Activated CD4-positive, alpha-beta T cell treated with anti-CD3 and anti-CD28 coated beads, Interleukin-2, Interleukin-6, amounts not matched to agents 100 ng/mL and 50 ng/mL, durations not matched to agents 16 hours and 8 hours (primary cell): ENCODE measurements around the gene TRIP4.
A peak's percentile ranks its signal among the peaks of the same experiment; 100 is the strongest.
"Not testable (repeated sequence)": the region's sequence is repeated elsewhere in the genome, so short reads cannot be mapped to it uniquely, and the experiment has no call there.

Experiments used
- DNase-seq: peaks from one replicate; pipeline ENCODE4 v3.0.0-alpha.2; 2020

TRIP4 gene

DNA sequence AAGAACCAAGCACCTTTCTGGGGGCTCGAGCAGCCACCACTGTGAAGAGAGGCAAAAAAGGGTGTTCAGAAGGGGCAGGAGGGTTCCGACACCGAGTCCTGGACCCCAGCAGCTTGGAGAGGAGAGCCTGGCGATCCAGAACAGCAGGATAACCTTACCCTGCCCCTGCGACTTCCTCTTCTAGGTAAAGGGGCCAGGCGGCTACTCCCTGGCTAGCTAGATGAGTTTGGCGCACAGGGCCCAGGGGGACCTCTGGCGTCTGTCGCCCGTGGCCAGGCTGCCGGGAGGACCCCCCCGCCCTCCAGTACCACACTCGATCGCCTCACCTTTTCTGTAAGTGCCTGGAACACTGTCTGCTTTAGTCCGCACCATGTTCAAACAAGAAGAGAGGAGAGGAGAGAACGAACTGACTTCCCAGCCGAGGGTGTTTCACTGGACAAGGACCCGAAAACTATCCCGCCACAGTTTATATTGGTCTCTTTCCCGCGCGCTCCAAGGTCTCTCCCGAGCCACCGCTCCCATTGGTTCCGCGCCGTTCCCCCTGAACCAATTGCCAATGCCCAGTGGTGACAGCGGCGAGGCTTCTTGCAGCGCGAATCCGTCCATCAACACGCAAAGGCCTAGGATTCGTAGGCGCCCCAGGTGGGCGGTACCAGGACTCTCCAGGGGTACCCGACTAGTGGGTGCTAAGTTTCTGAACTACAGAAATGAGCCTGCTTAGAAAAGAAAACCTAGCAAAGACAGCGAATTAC lies 6.5 kb upstream of the TRIP4 start, which contains the start of gene PCLAF:
PCLAF (minus strand) TSS at position 442 of the 752 bp plus-strand sequence; CDS start at position 372, 70 bp downstream.
- peak; percentile 99 for DNase-seq

DNA sequence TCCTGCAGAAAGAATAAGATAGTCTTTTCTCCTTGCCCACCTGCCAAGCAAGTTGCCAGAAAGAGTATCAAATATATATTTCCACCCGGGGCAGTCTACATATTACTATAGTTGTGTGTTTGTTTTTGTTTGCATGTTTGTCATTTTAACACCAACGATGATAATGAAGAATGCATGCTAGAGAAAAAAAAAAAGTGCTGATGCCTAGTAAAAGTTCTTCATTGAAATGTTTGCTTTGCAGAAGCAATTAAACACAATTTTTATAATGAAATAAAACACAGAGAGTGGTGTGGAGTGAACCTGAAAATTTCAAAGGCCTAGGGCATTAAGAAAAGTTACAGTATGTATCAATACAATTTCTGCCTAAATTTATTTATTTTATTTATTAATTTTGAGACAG lies 3.9 kb upstream of the TRIP4 start:
- DNase-seq = no peak

DNA sequence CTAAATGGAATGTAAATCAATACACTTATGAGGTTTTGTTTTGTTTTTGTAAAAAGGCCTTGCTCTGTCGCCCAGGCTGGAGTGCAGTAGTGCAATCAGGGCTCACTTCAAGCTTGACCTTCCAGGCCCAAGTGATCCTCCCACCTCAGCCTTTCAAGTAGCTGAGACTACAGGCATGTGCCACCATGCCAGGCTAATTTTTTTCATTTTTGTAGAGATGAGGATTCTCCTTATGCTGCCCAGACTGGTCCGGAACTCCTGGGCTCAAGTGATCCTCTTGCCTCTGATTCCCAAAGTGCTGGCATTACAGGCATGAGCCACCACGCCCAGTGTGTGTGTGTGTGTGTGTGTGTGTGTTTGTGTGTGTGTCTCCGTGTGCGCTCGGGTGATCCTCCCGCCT lies 1.3 kb upstream of the TRIP4 start:
- DNase-seq = no peak

DNA sequence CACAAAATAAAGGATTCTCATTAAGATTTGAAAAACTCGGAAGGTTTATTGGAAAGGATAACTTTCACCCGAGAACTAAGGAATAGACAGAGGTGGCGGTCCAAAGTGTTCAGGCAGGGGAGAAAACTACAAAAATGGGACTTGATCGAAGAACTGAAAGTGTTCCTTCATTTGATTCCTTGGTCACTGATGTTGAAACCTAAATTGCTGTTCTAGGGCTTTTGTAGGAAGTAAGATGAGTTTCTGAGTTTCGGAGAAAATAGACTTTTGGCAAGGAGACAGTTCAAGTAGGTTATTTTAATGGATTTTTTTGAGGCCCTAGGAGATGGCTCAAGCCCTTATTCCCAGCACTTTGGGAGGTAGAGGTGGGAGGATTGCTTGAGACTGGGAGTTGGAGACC lies 1.4 kb downstream of the TRIP4 start:
- no peak for DNase-seq

DNA sequence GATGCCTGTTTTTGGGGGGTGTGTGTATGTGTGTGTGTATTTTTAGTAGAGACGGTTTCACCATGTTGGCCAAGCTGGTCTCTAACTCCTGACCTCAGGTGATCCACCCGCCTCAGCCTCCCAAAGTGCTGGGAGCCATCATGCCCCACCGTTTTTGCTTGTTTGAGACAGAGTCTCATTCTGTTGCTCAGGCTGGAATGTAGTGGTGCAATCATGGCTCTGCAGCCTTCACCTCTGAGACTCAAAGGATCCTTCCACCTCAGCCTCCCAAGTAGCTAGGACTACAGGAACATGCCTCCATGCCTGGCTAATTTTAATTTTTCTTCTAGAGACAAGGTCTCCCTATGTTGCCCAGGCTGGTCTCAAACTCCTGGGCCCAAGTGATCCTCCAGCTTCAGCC lies 4.8 kb downstream of the TRIP4 start:
- DNase-seq = not testable (repeated sequence)

DNA sequence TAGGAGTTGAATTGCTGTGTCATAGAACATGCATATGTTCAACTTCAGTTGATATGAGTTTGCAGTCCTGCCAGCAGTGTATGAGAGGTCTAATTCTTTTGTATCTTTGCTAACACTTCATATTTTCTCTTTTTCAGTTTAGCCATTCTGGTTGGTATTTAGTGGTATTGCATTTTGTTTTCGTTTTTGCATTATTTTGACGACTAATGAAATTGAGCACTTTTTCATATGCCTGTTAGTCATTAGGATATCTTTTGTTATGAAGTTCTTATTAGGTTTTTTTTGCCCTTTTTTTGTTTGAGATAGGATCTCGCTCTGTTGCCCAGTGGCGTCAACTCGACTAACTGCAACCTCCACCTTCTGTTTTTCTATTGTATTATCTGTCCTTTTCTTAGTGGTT lies 9.2 kb downstream of the TRIP4 start:
- no peak for DNase-seq

DNA sequence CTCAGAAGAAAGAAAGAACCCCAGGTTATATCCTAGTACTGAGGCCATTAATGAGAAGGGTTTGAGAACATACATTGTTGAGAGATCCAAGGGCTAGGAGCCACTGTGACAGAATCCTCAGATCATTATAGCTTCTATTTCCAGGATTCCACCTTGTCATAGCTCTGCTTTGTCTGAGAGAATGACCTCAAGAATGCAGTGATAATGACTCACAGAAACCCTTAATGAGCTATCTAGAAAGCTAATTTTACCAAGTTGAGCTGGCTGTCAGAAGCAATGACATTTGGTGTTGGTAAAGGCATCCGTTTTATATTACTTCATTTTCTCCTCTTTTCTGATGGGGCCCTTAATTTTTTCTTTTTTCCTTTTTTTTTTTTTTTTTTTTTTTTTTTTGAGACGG lies 10.9 kb downstream of the TRIP4 start:
- DNase-seq = no peak

DNA sequence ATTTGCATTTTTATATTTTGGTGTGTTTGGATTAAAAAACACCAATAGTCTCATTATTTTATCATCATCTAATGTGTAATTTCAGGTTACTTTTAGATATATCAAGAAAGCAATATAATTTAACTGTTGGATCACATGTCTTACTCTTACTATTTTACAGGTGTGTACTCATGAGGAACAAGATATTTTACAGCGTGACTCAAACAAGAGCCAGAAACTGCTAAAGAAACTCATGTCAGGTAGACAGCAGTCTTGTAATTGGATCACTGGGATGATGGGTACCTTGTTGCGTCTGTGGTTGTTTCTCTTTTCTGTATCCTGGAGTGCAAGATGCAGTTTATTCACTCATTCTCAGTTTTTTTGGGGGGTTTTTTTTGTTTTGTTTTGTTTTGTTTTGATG lies 12.9 kb downstream of the TRIP4 start:
- no peak for DNase-seq

DNA sequence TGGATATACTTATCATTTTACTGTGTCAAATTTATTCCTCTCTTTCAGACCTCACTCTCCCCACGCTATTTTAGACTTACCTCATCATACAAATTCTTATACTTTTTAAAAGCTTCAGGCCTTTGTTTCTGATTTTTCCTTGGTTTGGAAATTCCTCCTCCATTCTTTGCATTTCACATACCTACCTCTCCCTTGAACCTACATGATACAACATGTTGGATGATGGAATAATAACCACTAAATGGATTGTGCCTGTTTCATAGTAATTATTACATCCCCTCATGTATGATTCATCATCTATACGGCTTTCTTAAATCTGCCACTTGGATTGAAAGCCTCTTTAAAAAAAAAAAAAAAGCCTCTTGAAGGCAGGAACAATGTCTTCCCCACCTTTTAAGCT lies 24.6 kb downstream of the TRIP4 start:
- DNase-seq = no peak

DNA sequence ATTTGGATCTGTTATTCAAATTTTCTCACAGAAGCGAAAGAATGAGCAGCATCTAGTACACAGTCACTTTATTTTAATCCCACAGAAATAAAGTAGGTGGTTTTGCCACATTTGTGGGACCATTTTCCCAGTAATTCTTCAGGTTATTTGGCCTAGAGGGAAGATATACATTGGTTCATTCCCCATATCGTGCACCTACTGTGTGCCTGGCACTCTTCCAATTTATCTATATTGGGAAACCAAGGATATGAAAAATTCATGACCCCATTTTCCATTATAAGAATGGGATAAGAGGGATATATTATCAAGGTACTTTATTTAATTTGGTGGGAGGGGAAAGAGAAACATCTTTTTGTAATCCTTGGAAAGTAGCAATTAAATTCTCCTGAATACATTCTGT lies 35.1 kb downstream of the TRIP4 start:
- DNase-seq = no peak

DNA sequence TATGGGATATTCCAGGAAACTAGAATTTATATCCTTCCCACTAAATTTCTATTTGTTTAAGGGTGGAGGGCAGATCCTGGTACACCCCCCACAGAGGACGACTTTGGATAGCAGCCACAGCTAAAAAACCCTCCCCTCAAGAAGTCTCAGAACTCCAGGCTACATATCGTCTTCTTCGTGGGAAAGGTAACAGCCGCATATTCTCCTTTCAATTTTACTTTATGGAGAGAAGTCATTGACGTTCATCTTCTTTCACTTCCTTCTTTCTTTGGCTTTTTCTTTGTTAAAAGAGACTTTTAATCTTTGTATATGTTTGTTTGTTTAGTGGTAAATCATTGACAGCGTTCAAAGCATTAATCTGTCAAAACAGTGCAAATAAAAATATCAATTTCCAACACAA lies 36.3 kb downstream of the TRIP4 start:
- no peak for DNase-seq

DNA sequence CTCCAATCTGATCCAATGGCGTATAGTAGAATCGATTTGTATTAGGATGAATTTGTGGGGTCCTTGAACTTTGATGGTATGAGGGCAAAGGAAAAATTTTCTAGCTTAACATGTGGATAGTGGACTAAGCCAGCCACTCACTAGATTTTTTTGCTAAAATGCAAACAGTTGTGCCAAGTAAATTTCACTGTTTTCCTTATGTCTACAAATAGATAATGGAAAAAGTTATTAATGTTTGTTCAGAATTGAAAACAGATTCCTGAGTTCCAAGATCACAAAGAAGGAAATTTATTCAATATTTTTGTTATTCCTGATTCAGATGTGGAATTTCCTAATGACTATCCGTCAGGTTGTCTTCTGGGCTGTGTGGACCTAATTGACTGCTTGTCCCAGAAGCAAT lies 37.6 kb downstream of the TRIP4 start:
- no peak for DNase-seq

DNA sequence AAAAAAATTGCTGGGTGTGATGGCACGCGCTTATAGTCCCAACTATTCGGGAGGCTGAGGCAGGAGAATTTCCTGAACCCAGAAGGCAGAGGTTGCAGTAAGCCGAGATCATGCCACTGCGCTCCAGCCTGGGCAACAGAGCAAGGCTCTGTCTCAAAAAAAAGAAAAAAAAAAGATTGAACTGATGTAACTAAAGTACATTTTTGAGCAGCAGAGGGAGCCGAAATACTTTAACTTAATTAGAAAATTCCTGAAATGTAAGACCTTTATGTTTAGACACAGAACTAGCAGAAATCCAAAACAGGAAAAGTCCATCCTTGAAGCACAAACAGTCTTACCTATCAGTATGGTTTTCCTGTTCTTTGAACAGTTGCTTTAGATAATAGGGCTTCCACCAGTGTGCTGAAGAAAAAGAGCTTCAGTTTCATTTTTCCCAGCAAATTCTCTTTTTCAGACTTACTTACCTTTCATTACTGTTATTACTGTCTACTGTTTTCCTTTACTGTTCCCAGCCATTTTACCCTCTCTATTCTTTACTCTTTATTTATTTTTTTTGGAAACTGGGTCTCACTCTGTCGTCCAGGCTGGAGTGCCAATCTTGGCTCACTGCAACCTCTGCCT lies 39.3 kb downstream of the TRIP4 start:
- no peak for DNase-seq

DNA sequence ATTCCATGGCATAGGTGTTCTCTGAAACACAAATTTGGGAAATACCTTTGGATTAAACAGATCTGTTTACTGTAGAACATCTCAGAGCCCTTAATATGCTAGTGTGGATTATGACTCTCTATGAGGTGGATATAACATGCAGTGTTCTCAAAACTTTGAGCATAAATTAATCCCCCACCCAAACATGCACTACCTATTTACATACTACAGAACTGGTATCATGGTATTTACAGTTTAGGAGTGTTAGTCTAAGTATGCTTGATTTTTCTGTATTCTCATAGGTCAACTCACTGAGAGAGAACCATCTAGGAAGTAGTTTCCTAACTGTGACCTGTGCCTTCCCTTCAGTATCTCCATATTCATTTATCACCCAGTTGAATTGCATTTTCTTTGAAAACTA lies 41.8 kb downstream of the TRIP4 start:
- DNase-seq = peak; percentile 17

DNA sequence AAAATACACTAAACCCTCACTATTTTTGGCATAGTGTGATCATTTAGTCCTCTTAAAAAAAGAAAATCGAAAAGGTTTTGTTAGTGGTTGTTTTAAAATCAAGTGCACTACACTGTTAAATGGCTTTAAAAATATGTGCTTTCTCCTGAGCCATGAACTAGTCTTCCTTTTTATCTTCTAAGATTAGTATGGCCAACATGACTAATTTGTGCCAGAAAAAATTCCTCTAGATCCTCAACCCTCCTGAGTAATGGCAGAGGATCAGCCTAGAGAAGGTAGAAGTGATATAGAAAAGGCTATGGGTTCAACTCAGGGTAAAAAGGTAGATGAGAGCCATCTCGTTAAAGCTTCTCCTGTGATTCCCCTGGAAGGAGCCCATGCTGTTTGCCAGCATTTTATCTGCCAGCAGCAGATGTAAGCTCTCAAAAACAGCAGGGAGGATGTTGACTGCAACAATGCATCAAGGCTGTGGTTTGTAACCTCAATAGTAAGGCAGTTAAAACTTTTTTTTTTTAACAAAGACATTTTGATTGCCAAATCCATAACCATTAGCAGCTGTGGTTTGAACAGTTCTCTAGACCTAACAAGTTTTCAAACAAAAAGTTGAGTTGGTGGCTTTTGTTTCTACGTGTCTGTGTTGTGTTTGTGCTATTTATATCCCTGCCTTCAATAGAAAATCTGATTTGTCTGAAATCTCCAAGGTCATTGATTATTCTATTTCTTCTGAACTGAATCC lies 42.5 kb downstream of the TRIP4 start:
- DNase-seq = peak; percentile 66

DNA sequence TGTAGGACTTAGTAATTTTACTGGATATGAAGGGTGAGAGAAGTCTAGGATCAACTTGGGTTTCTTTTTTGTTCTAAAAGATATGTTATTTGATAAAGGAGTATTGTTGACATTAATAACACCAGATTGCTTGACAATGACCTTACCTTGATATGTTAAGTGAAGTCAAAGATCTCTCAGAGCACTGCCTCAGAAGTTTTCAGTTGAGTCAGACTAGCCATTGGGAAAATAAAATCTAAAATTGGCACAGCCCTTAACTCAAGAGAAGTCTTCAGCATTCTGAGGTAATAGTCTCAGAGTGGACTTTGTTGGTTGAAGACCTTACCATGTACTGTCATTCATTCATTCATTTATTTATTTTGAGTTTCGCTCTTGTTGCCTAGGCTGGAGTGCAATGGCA lies 50.3 kb downstream of the TRIP4 start:
- no peak for DNase-seq

DNA sequence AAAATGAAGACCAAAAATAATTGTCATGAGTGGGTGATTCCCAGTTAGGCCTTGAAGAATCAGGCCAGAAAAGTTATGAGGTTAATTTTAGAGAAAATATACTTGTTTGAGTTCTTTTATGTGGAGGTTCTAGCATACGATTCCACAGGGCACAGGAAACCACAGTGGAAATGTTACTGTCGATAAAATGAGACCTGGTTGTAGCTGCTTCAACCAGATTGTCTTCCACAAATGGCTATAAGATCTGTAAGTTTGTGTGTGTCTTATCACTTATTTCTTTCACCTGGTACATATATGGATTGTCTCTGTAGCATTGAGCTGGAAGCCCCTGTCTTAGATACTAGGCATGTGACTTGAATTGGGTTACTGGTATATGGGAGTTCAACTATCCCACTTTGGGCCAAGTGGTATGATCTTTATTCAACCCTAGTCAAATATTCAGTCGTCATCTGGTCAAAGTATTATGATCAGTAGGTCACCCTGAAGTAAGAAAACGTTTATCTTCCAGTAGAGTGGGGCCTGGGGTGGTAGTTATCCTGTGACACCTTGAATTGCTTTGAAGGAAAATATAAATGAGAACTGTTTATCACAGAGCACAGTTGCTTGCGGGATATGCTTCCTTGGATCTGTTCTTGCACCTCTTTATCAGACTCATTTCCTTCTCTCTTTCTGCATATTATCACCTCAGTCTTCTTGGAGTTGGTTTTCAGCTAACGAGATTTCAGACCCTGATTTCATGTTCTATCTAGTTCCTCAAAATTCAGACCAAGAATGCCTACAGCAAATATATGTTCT lies 51.2 kb downstream of the TRIP4 start:
- DNase-seq = no peak

DNA sequence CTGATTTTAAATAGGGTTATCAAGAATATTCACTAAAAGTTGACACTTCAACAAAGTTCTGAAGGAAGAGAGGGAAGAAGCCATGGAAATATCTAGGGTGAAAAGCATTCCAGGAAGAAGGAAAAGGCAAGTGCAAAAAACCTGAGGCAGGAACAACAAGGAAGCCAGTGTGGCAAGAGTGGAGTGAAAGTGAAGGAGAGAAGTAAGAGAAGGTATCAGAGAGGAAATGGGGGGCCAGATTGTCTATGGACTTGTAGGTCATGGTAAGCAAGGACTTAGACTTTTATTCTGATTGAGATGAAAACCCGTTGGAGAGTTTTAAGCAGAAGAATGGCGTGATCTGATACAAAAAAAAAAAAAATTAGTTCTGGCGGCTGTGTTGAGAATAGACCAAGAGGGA lies 54.2 kb downstream of the TRIP4 start:
- DNase-seq = no peak

DNA sequence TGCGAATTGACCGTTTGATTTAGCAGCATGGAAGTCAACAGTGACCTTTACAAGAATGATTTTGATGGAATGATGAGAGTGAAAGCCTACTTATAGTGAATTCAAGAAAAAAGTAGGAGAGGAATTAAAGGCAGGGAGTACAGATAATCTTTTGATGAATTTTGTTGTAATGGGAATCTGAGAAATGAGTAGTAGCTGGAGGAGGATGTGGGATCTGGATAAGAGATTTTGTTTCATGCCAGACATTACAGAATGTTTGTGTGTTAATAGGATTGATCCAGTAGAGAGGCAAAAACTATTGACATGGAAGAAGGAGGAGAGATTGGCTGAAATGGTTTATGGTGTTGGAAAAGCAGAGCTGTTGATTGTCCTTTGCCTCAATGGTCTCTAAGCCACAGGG lies 55.4 kb downstream of the TRIP4 start:
- no peak for DNase-seq

DNA sequence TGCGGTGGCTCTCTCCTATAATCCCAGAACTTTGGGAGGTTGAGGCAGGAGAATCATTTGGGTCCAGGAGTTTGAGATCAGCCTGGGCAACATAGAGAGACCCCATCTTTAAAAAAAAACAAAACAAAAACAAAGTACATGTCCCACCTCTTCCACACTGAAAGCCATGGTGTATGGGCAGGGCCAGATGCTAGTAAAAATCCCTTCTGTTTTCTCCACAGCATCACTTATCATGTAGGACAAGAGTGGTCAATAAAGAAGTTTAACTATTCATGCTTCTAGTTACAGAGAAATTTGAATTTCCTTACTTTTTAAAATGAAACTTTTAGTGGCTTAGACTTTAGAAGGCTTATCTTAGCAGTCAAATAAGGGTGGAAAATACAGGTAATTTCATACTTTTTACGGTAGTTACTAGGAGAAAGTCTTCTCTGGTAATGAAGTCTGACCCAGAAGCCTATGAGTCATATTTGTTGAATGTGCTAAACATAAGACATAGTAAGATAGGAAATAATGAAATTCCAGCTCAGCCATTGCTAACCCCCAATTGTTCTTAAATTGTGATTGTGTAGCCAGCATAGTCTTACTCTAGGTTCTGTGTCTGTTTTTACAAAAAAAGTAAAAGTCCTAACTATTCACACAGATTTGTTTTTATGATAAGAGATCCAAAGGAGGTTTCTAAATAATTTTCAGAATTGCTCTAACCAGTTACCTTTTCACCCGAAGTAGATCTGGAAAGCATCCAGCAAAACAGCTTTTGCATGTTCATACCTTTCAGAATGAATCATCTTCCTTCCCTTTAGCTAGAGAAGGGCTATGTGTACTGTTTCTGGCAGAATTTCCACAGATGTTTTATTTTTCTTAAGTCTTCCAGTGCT lies 56.3 kb downstream of the TRIP4 start:
- peak; percentile 73 for DNase-seq

DNA sequence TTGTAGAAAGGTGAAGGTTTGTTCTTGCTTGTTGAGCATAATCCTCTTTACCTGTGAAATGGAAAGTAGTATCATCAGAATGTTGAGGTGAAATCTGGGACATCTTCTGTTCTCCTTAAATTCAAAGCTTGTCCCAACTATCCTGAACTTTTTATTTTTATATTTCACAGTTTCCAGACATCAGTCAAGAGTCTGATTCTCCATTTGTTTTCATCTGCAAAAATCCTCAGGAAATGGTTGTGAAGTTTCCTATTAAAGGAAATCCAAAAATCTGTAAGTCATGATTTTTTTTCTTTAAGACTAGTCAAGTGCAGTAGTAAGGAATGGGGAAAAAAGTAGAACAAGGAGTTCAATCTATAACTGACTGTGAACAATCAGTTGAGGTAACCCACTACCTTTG lies 57.2 kb downstream of the TRIP4 start:
- DNase-seq = no peak
